Measurements from ENCODE around the gene CEP57L1. TPM values are rescaled to one million over a fixed set of nuclear protein-coding genes. Genes with fewer than 3 reads are reported as not detected.

CEP57L1 gene
- total RNA-seq, 4 donors from 2014 or later: 3.2 to 10.2 (median 7.3) TPM

- no peak for DNase-seq (ENCODE audit: low spot score in 2 of 2)
- intact Hi-C loops (cut with DNase I; ENCODE audit: low total_unique reads): no loop called here
- H3K4me3 ChIP-seq (ENCODE audit: low read depth, poor library complexity, severe bottlenecking): no peak overlapping the region
- WGBS, 2 donors: 91 to 92% methylated on average over 4 of the region's 4 CpGs
- TF ChIP-seq POLR2A (IDR thresholded peaks at IDR 0.05) (no peak), CTCF (IDR thresholded peaks at IDR 0.05) (no peak)
Observed at GRCh38 chr6:109167562-109167961, 72.3 kb downstream of the CEP57L1 start.

- WGBS, 2 donors: 43 to 54% methylated on average over 2 of the region's 2 CpGs
- H3K4me3 ChIP-seq (ENCODE audit: low read depth, poor library complexity, severe bottlenecking): no peak overlapping the region
- no peak for DNase-seq (ENCODE audit: low spot score in 2 of 2)
Observed at GRCh38 chr6:109170333-109170732, 75.0 kb downstream of the CEP57L1 start.

GRCh38 chr6:109172101-109172746, 76.9 kb downstream of the CEP57L1 start:
- intact Hi-C loops (cut with DNase I; ENCODE audit: low total_unique reads): no loop called here
- no peak for DNase-seq (ENCODE audit: low spot score in 2 of 2)
- 79 to 86% methylated on average over 2 of the region's 2 CpGs for WGBS, 2 donors

More at GRCh38 chr6:109170333-109170732, 75.0 kb downstream of the CEP57L1 start:
- intact Hi-C loops (cut with DNase I; ENCODE audit: low total_unique reads): no loop called here
- TF ChIP-seq POLR2A (IDR thresholded peaks at IDR 0.05) (no peak), CTCF (IDR thresholded peaks at IDR 0.05) (no peak)

GRCh38 chr6:109174916-109175315, 79.6 kb downstream of the CEP57L1 start:
- 84% methylated on average over 2 of the region's 2 CpGs for WGBS, 2 donors
- no peak for DNase-seq (ENCODE audit: low spot score in 2 of 2)
- H3K4me3 ChIP-seq (ENCODE audit: low read depth, poor library complexity, severe bottlenecking): no peak overlapping the region
- TF ChIP-seq POLR2A (IDR thresholded peaks at IDR 0.05) (no peak), CTCF (IDR thresholded peaks at IDR 0.05) (no peak)
- intact Hi-C loops (cut with DNase I; ENCODE audit: low total_unique reads): no loop called here

More at GRCh38 chr6:109172101-109172746, 76.9 kb downstream of the CEP57L1 start:
- TF ChIP-seq CTCF (IDR thresholded peaks at IDR 0.05): no peak
- no peak for TF ChIP-seq POLR2A (IDR thresholded peaks at IDR 0.05)
- no peak overlapping the region for H3K4me3 ChIP-seq (ENCODE audit: low read depth, poor library complexity, severe bottlenecking)

GRCh38 chr6:109178921-109179320, 83.6 kb downstream of the CEP57L1 start:
- intact Hi-C loops (cut with DNase I; ENCODE audit: low total_unique reads): no loop called here
- H3K4me3 ChIP-seq (ENCODE audit: low read depth, poor library complexity, severe bottlenecking): no peak overlapping the region
- DNase-seq (ENCODE audit: low spot score in 2 of 2): no peak
- TF ChIP-seq CTCF (IDR thresholded peaks at IDR 0.05): no peak
- TF ChIP-seq POLR2A (IDR thresholded peaks at IDR 0.05): no peak
- WGBS, 2 donors: 5 to 42% methylated on average over 1 of the region's 1 CpG

GRCh38 chr6:109179507-109179906, 84.2 kb downstream of the CEP57L1 start:
- no peak overlapping the region for H3K4me3 ChIP-seq (ENCODE audit: low read depth, poor library complexity, severe bottlenecking)
- no peak for TF ChIP-seq CTCF (IDR thresholded peaks at IDR 0.05)
- no peak for TF ChIP-seq POLR2A (IDR thresholded peaks at IDR 0.05)
- DNase-seq (ENCODE audit: low spot score in 2 of 2): no peak
- WGBS, 2 donors: 62 to 67% methylated on average over 1 of the region's 1 CpG
- intact Hi-C loops (cut with DNase I; ENCODE audit: low total_unique reads): no loop called here

Data from lower leg skin (tissue), 4 donors.